HepG2 (cell line): Measurements from ENCODE around the gene NARS2. TPM values are rescaled to one million over a fixed set of nuclear protein-coding genes. Genes with fewer than 3 reads are reported as not detected.

Experiments used
- ATAC-seq: fragments of 200-7000 bp; cut with Tn5 transposase; 3 replicates; pipeline ENCODE4 v1.9.1; 2020; ENCODE audit warnings: mild to moderate bottlenecking, moderate library complexity
- BruUV-seq: library from RNA; stranded (reverse); fragments of 400-500 nt; replicated peaks from 2 replicates; lab custom pipeline; 2021; lab: Mats Ljungman, UMichigan
- CTCF ChIA-PET: fragments of 300-600 bp; formaldehyde crosslinking; extraction: SDS; loops from one replicate; lab custom pipeline; 2021; ENCODE audit warnings: low total read pairs, inconsistent platforms, low intra/inter-chr PET ratio; lab: Yijun Ruan, JAX
- POLR2A ChIA-PET: fragments of 350-600 bp; sonication (Branson Sonifier 250); formaldehyde crosslinking; loops from one replicate; lab custom pipeline; 2020; ENCODE audit warnings: antibody characterized with exemption, inconsistent platforms; lab: Yijun Ruan, JAX
- DNase-seq: peaks from one replicate; pipeline ENCODE4 v3.0.0-alpha.2; 2015; ENCODE audit warnings: low spot score
- FAIRE-seq: peaks from 3 replicates; lab custom pipeline; 2011; peaks lifted over from hg19 to GRCh38; lab: Jason Lieb, UNC
- H2AFZ ChIP-seq: one replicate; pipeline ENCODE4 v1.6.1; 2011; ENCODE audit warnings: low read length, inconsistent platforms
- H3K27ac ChIP-seq: fragments of 300-600 bp; 3 replicates; pipeline ENCODE4 v1.8.0; 2011; ENCODE audit warnings: mixed run types, mild to moderate bottlenecking, mixed read lengths, low read length, inconsistent platforms; ENCODE audit not compliant: insufficient read depth; ENCODE audit errors: extremely low read length
- H3K27me3 ChIP-seq, 2 experiments: fragments of 200-600 bp in 1 of 2; 2 replicates in 1 of 2; 3 replicates in 1 of 2; pipeline versions ENCODE4 v1.6.0 to v1.8.0; 2011; ENCODE audit warnings: low read length in 2 of 2, mild to moderate bottlenecking in 2 of 2, moderate library complexity in 2 of 2, inconsistent platforms in 1 of 2; ENCODE audit not compliant: insufficient read depth in 2 of 2, control insufficient read depth in 1 of 2
- H3K36me3 ChIP-seq, 2 experiments: fragments of 200-600 bp in 1 of 2; replicated peaks in 1 of 2; 2 replicates in 1 of 2; 3 replicates in 1 of 2; pipeline versions ENCODE4 v1.5.1 to v1.8.0; 2011; ENCODE audit warnings: low read length in 2 of 2, inconsistent platforms in 1 of 2; ENCODE audit not compliant: insufficient read depth in 2 of 2, control insufficient read depth in 1 of 2
- H3K4me1 ChIP-seq: 2 replicates; pipeline ENCODE4 v1.5.1; 2012; ENCODE audit warnings: low read length, inconsistent platforms; ENCODE audit not compliant: insufficient read depth
- H3K4me2 ChIP-seq: 2 replicates; pipeline ENCODE4 v1.6.0; 2011; ENCODE audit warnings: low read depth, low read length, inconsistent platforms
- H3K4me3 ChIP-seq, 3 experiments: fragments of 200-600 bp in 1 of 3; sonication (generic), shearing (Covaris generic) in 1 of 3; replicated peaks in 1 of 3; 2 replicates each; pipeline ENCODE4 v1.5.1; 2011 to 2016; ENCODE audit warnings: low read length in 3 of 3, inconsistent platforms in 2 of 3, low read depth in 2 of 3, mild to moderate bottlenecking in 2 of 3, control low read depth in 1 of 3, mixed read lengths in 1 of 3; ENCODE audit not compliant: insufficient read depth in 1 of 3
- H3K79me2 ChIP-seq: one replicate; pipeline ENCODE4 v1.6.1; 2011; ENCODE audit warnings: low read length, inconsistent platforms; ENCODE audit not compliant: insufficient read depth
- H3K9ac ChIP-seq: 2 replicates; pipeline ENCODE4 v1.6.0; 2011; ENCODE audit warnings: mild to moderate bottlenecking, low read depth, low read length, inconsistent platforms; ENCODE audit not compliant: insufficient read depth
- H3K9me3 ChIP-seq: 2 replicates; pipeline ENCODE4 v1.5.1; 2012; ENCODE audit warnings: mild to moderate bottlenecking, low read length
- H4K20me1 ChIP-seq: 2 replicates; pipeline ENCODE4 v1.6.0; 2011; ENCODE audit warnings: inconsistent platforms, mild to moderate bottlenecking, low read length, moderate library complexity; ENCODE audit not compliant: insufficient read depth
- ARHGAP35 ChIP-seq: sonication (generic); formaldehyde crosslinking; IDR thresholded peaks from 2 replicates; pipeline ENCODE4 v1.9.0; 2022; ENCODE audit warnings: mild to moderate bottlenecking, inconsistent platforms, moderate library complexity, missing genetic modification reagents, borderline replicate concordance
- ATM ChIP-seq: fragments of 450-650 bp; IDR thresholded peaks from 2 replicates; pipeline ENCODE4 v1.7.1; 2017; ENCODE audit warnings: mild to moderate bottlenecking, borderline replicate concordance
- EP300 ChIP-seq, 3 experiments: sonication (generic) in 1 of 3; formaldehyde crosslinking in 1 of 3; IDR thresholded peaks; 2 replicates each; pipeline versions ENCODE4 v1.5.1 to v1.6.1; 2011 to 2020; ENCODE audit warnings: low read depth in 2 of 3, low read length in 2 of 3, borderline replicate concordance in 1 of 3, improper control_type of control experiment in 1 of 3, mild to moderate bottlenecking in 1 of 3, missing genetic modification reagents in 1 of 3, moderate library complexity in 1 of 3
- MAZ ChIP-seq, 2 experiments: sonication (generic) in 1 of 2; formaldehyde crosslinking in 1 of 2; IDR thresholded peaks; 2 replicates each; pipeline versions ENCODE4 v1.5.0 to v1.6.1; 2012 to 2020; ENCODE audit warnings: low read depth in 2 of 2, mild to moderate bottlenecking in 2 of 2, borderline replicate concordance in 1 of 2, improper control_type of control experiment in 1 of 2, low read length in 1 of 2, missing genetic modification reagents in 1 of 2, moderate library complexity in 1 of 2
- NFE2L2 ChIP-seq: fragments of 150-350 bp; IDR thresholded peaks from 2 replicates; pipeline ENCODE4 v1.6.1; 2014; ENCODE audit warnings: low read length
- PAWR ChIP-seq: sonication (generic); formaldehyde crosslinking; IDR thresholded peaks from 2 replicates; pipeline ENCODE4 v1.4.0; 2020; ENCODE audit warnings: missing genetic modification reagents, mild to moderate bottlenecking, borderline replicate concordance
- RFX1 ChIP-seq: fragments of 450-650 bp; IDR thresholded peaks from 2 replicates; pipeline ENCODE4 v1.6.1; 2017
- SIN3B ChIP-seq: fragments of 150-350 bp; IDR thresholded peaks from 2 replicates; pipeline ENCODE4 v1.6.1; 2014; ENCODE audit warnings: low read length
- SP140L ChIP-seq: sonication (generic); formaldehyde crosslinking; IDR thresholded peaks from 2 replicates; pipeline ENCODE4 v1.4.0; 2020; ENCODE audit warnings: missing genetic modification reagents, borderline replicate concordance
- SSRP1 ChIP-seq: IDR thresholded peaks from 2 replicates; pipeline ENCODE4 v1.6.1; 2016; ENCODE audit warnings: control low read depth
- TCF7 ChIP-seq: sonication (generic); IDR thresholded peaks from 2 replicates; pipeline ENCODE4 v1.6.1; 2016; ENCODE audit warnings: antibody characterized with exemption, low read depth
- TEAD3 ChIP-seq: optimal IDR thresholded peaks from 2 replicates; pipeline ENCODE3; 2016; ENCODE audit warnings: borderline replicate concordance
- U2AF1 ChIP-seq: fragments of 200-400 bp; formaldehyde crosslinking; optimal IDR thresholded peaks from 2 replicates; pipeline ENCODE3; 2017; ENCODE audit warnings: mild to moderate bottlenecking, low read depth, low read length
- ZFYVE20 ChIP-seq: sonication (generic); formaldehyde crosslinking; IDR thresholded peaks from 2 replicates; pipeline ENCODE4 v1.8.0; 2023; ENCODE audit warnings: low read depth, mild to moderate bottlenecking, moderate library complexity, missing genetic modification reagents, borderline replicate concordance
- ZNF124 ChIP-seq: sonication (generic); formaldehyde crosslinking; IDR thresholded peaks from 2 replicates; pipeline ENCODE4 v1.4.0; 2020; ENCODE audit warnings: missing genetic modification reagents
- ZNF3 ChIP-seq: IDR thresholded peaks from 2 replicates; pipeline ENCODE4 v1.7.0; 2017; ENCODE audit warnings: inconsistent platforms
- ZNF850 ChIP-seq: sonication (generic); formaldehyde crosslinking; conservative IDR thresholded peaks from 2 replicates; pipeline ENCODE4 v1.9.0; 2021; ENCODE audit warnings: mild to moderate bottlenecking, missing genetic modification reagents
- in situ Hi-C: cut with HindIII; loops from 2 replicates; pipeline ENCODE4 v1.10.0; 2017; ENCODE audit warnings: low pct_unique_long_range_greater_than_20kb; ENCODE audit not compliant: extremely low pct_ligation_motif_present
- intact Hi-C: fragments of 100-400 bp; cut with micrococcal nuclease; formaldehyde crosslinking; loops from one replicate; pipeline ENCODE4 v1.10.0; 2022; ENCODE audit not compliant: unreplicated experiment
- polyA plus RNA-seq, 8 experiments: library from polyadenylated mRNA; depleted of rRNA in 3 of 8; stranded (reverse) in 7 of 8; unstranded in 1 of 8; fragments of >200 nt; fragmentation: Illumina TruSeq in 4 of 8; extraction: Trizol in 4 of 8; gene quantifications; 2 replicates each; pipeline versions ENCODE4 v1.2.1 to v1.2.3, GENCODE V29; 2011 to 2016; ENCODE audit warnings: low read depth in 4 of 8, missing spikeins in 1 of 8, mixed read lengths in 1 of 8; ENCODE audit not compliant: insufficient read depth in 1 of 8
- total RNA-seq, 5 experiments: library from RNA; depleted of rRNA; stranded (reverse); fragments of >200 nt; fragmentation: Illumina TruSeq; extraction: Trizol; gene quantifications; 2 replicates each; pipeline ENCODE4 v1.2.3, GENCODE V29; 2016; ENCODE audit warnings: low read depth in 1 of 5
- TF ChIP-seq, protein P1 (sequence below): sonication (generic); formaldehyde crosslinking; IDR thresholded peaks from 2 replicates; pipeline ENCODE4 v1.8.0; 2022; ENCODE audit warnings: mild to moderate bottlenecking, missing genetic modification reagents, moderate library complexity

Gene NARS2
- total and polyA plus RNA-seq, 2 of the 13 experiments (the other 11 are each of a cell fraction or from before 2014, with no cell fraction given), result 45.9 to 65.0 TPM

GRCh38 chr11:78533399-78533798 is 41.3 kb downstream of the NARS2 start:
- DNase-seq (no peak), ATAC-seq (no peak)
- Histone ChIP-seq H3K4me1 (no peaks in the 10 kb centered on the region), H4K20me1 (peaks cover 4% of the 10 kb centered on the region; the same call in 1 of the 2 replicates), H3K4me3 (no peak overlapping the region), H3K36me3 (peaks cover 17 to 44% of the 10 kb centered on the region in 2 experiments), H3K27me3 (no peaks in the 10 kb centered on the region), H3K9me3 (no peaks in the 10 kb centered on the region), H2AFZ (no peak overlapping the region), H3K9ac (no peak overlapping the region)
- CTCF ChIA-PET, result no interaction called here
- BruUV-seq, result no TSS peak
- no peak for TF ChIP-seq TEAD3 (CRISPR knock-in tag)
- TF ChIP-seq, protein P1, sequence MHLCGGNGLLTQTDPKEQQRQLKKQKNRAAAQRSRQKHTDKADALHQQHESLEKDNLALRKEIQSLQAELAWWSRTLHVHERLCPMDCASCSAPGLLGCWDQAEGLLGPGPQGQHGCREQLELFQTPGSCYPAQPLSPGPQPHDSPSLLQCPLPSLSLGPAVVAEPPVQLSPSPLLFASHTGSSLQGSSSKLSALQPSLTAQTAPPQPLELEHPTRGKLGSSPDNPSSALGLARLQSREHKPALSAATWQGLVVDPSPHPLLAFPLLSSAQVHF (CRISPR knock-in tag), result no peak
- TF ChIP-seq MAZ (IDR thresholded peaks at IDR 0.05; ENCODE audit: borderline replicate concordance, low read depth, low read length), result no peak
- TF ChIP-seq MAZ (CRISPR knock-in tag; IDR thresholded peaks at IDR 0.05; ENCODE audit: low read depth), result no peak
- no peak for TF ChIP-seq SP140L
- no peak for TF ChIP-seq TCF7
- TF ChIP-seq EP300 (IDR thresholded peaks at IDR 0.05; ENCODE audit: low read depth in 2 of 2, low read length in 2 of 2), result no peak
- TF ChIP-seq EP300 (CRISPR knock-in tag; IDR thresholded peaks at IDR 0.05; ENCODE audit: borderline replicate concordance), result no peak
- no peak for TF ChIP-seq ARHGAP35
- TF ChIP-seq SIN3B, result no peak
- no peak for TF ChIP-seq ZNF3 (CRISPR knock-in tag)
- TF ChIP-seq PAWR (CRISPR knock-in tag), result no peak
- no peak for TF ChIP-seq RFX1
- TF ChIP-seq NFE2L2, result no peak
- TF ChIP-seq U2AF1, result no peak
- no peak for TF ChIP-seq SSRP1 (CRISPR knock-in tag)
- no peak for TF ChIP-seq ZNF124 (CRISPR knock-in tag)
- no peak for TF ChIP-seq ZNF850 (CRISPR knock-in tag)
- no peak for TF ChIP-seq ZFYVE20
- no peak for TF ChIP-seq ATM
- TF ChIP-seq, all 625 proteins: peak for 0
- Histone ChIP-seq H3K4me2 (no peak overlapping the region), H3K79me2 (peaks cover 4% of the 10 kb centered on the region), H3K27ac (no peak overlapping the region)
- in situ Hi-C loops, result no loop called here
- FAIRE-seq, result no peak
- intact Hi-C loops, result no loop called here
- POLR2A ChIA-PET, result no interaction called here
